ENCODE measurements around the gene LYST.

The LYST gene

DNA sequence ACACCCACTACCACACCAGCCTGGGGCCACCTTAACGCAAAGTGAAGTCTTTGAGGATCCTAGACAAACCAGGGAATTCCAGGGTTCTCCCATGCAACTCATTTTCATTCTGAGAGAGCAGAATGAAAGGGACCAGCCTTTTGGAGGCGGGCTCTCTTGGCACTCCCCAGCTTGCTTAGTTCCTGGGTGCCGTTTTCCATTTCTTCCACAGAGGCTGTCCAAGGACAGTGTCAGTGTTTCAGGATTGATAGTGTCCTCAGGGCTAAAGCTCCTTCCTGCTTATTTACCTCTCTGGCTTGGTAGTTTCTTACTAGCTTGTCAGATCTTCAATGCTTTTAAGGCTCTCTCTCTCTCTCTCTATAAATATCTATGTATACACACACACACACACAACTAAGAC lies 187.1 kb downstream of the LYST start:
- Histone ChIP-seq H3K4me2 (ENCODE audit: low read depth, low read length, poor library complexity, severe bottlenecking) (no peak overlapping the region), H3K79me2 (ENCODE audit: insufficient read depth, low read length) (no peaks in the 10 kb centered on the region), H3K4me3 (ENCODE audit: insufficient read depth, low read length, poor library complexity, severe bottlenecking) (no peak overlapping the region), H3K27me3 (ENCODE audit: low read length) (no peaks in the 10 kb centered on the region), H4K20me1 (ENCODE audit: low read depth, low read length) (no peaks in the 10 kb centered on the region), H3K9me2 (replicated peaks; ENCODE audit: insufficient read depth, low read length) (no peaks in the 10 kb centered on the region), H3K27ac (ENCODE audit: low read depth, low read length) (no peak overlapping the region), H3K9ac (ENCODE audit: low read length) (no peak overlapping the region), H3F3A (ENCODE audit: insufficient read depth) (no peaks in the 10 kb centered on the region), H3K36me3 (ENCODE audit: low read length) (no peaks in the 10 kb centered on the region), H2AFZ (ENCODE audit: low read depth, low read length, severe bottlenecking) (no peak overlapping the region), H3K9me3 (ENCODE audit: insufficient read depth, low read length) (no peaks in the 10 kb centered on the region)
- no peak for TF ChIP-seq EZH2phosphoT487 (conservative IDR thresholded peaks at IDR 0.05; ENCODE audit: low read length)
- TF ChIP-seq, protein P1, sequence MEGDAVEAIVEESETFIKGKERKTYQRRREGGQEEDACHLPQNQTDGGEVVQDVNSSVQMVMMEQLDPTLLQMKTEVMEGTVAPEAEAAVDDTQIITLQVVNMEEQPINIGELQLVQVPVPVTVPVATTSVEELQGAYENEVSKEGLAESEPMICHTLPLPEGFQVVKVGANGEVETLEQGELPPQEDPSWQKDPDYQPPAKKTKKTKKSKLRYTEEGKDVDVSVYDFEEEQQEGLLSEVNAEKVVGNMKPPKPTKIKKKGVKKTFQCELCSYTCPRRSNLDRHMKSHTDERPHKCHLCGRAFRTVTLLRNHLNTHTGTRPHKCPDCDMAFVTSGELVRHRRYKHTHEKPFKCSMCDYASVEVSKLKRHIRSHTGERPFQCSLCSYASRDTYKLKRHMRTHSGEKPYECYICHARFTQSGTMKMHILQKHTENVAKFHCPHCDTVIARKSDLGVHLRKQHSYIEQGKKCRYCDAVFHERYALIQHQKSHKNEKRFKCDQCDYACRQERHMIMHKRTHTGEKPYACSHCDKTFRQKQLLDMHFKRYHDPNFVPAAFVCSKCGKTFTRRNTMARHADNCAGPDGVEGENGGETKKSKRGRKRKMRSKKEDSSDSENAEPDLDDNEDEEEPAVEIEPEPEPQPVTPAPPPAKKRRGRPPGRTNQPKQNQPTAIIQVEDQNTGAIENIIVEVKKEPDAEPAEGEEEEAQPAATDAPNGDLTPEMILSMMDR (IDR thresholded peaks at IDR 0.05; ENCODE audit: insufficient read depth, low read length, poor library complexity, severe bottlenecking), result no peak

- no peaks in the 10 kb centered on the region for H3K9me2 ChIP-seq (replicated peaks; ENCODE audit: insufficient read depth, low read length)
- H3F3A ChIP-seq (ENCODE audit: insufficient read depth), result no peaks in the 10 kb centered on the region
- H3K27me3 ChIP-seq (ENCODE audit: low read length), result no peaks in the 10 kb centered on the region
- H3K4me3 ChIP-seq (ENCODE audit: insufficient read depth, low read length, poor library complexity, severe bottlenecking), result no peak overlapping the region
- H2AFZ ChIP-seq (ENCODE audit: low read depth, low read length, severe bottlenecking), result no peak overlapping the region
- no peaks in the 10 kb centered on the region for H4K20me1 ChIP-seq (ENCODE audit: low read depth, low read length)
- H3K9ac ChIP-seq (ENCODE audit: low read length), result no peak overlapping the region
- H3K36me3 ChIP-seq (ENCODE audit: low read length), result no peaks in the 10 kb centered on the region
- no peaks in the 10 kb centered on the region for H3K79me2 ChIP-seq (ENCODE audit: insufficient read depth, low read length)
- H3K9me3 ChIP-seq (ENCODE audit: insufficient read depth, low read length), result no peaks in the 10 kb centered on the region
- no peak overlapping the region for H3K27ac ChIP-seq (ENCODE audit: low read depth, low read length)
- TF ChIP-seq EZH2phosphoT487 (conservative IDR thresholded peaks at IDR 0.05; ENCODE audit: low read length), result no peak
- TF ChIP-seq, protein P1 (IDR thresholded peaks at IDR 0.05; ENCODE audit: insufficient read depth, low read length, poor library complexity, severe bottlenecking), result no peak
- no peak overlapping the region for H3K4me2 ChIP-seq (ENCODE audit: low read depth, low read length, poor library complexity, severe bottlenecking)
These were observed 187.7 kb downstream of the LYST start for GRCh38 chr1:235679005-235679404.

GRCh38 chr1:235675152-235675890 lies 191.4 kb downstream of the LYST start:
- no peak for TF ChIP-seq EZH2phosphoT487 (conservative IDR thresholded peaks at IDR 0.05; ENCODE audit: low read length)
- TF ChIP-seq, protein P1 (IDR thresholded peaks at IDR 0.05; ENCODE audit: insufficient read depth, low read length, poor library complexity, severe bottlenecking), result no peak
- H3K4me3 ChIP-seq (ENCODE audit: insufficient read depth, low read length, poor library complexity, severe bottlenecking), result no peak overlapping the region
- H3K4me2 ChIP-seq (ENCODE audit: low read depth, low read length, poor library complexity, severe bottlenecking), result no peak overlapping the region
- no peak overlapping the region for H2AFZ ChIP-seq (ENCODE audit: low read depth, low read length, severe bottlenecking)
- H3K36me3 ChIP-seq (ENCODE audit: low read length), result no peaks in the 10 kb centered on the region
- no peaks in the 10 kb centered on the region for H3F3A ChIP-seq (ENCODE audit: insufficient read depth)
- H3K27ac ChIP-seq (ENCODE audit: low read depth, low read length), result no peak overlapping the region
- no peak overlapping the region for H3K9ac ChIP-seq (ENCODE audit: low read length)
- H4K20me1 ChIP-seq (ENCODE audit: low read depth, low read length), result no peaks in the 10 kb centered on the region
- H3K27me3 ChIP-seq (ENCODE audit: low read length), result no peaks in the 10 kb centered on the region
- H3K9me2 ChIP-seq (replicated peaks; ENCODE audit: insufficient read depth, low read length), result no peaks in the 10 kb centered on the region
- no peaks in the 10 kb centered on the region for H3K79me2 ChIP-seq (ENCODE audit: insufficient read depth, low read length)
- H3K9me3 ChIP-seq (ENCODE audit: insufficient read depth, low read length), result peaks cover 17% of the 10 kb centered on the region
